Esophagus squamous epithelium (tissue), 4 donors: Measurements from ENCODE around the gene SAMD11.

ENCODE experiments used
- POLR2A ChIP-seq, 4 donors: fragments of 450-650 bp; IDR thresholded peaks; one replicate each; pipeline ENCODE4 v1.6.1; 2017; ENCODE audit warnings: antibody characterized with exemption in 4 of 4, mild to moderate bottlenecking in 4 of 4, moderate library complexity in 3 of 4
- TF ChIP-seq, protein P1 (sequence below), 6 experiments: fragments of 450-650 bp in 4 of 6; fragments of 200-600 bp in 2 of 6; sonication (generic) in 2 of 6; IDR thresholded peaks; one replicate each; pipeline ENCODE4 v1.5.1; 2016 to 2019; ENCODE audit warnings: antibody characterized with exemption in 6 of 6, mild to moderate bottlenecking in 4 of 6, moderate library complexity in 4 of 6

DNA sequence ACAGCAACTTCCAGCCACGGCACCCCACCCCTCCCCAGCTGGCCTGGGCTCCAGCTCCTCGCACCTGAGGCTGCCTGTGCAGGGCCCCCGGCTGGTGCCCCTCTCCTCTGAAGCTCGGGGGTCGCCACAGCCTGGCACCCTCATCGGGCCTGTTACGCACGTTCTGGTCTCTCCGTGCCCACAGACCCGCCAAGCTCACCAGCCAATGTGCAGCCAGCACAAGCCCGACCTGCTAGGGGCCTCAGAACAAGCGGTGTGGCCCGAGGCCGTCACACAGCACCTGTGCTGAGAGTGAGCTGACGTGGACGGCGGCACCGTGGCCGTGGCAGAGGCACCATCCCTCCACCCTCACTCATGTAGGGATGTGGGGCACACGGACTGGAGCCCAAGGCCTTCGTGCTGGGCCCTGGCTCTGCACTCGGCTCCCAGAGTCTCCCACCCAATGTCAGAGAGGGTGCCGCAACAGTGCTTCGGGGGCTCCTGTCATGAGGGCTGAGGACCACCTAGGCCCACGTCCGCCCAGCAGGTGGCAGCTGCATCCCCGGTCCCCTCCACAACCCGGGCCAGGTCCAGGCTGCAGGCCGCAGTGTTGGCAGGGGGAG, 4.4 kb upstream of the SAMD11 start:
- TF ChIP-seq, protein P1, sequence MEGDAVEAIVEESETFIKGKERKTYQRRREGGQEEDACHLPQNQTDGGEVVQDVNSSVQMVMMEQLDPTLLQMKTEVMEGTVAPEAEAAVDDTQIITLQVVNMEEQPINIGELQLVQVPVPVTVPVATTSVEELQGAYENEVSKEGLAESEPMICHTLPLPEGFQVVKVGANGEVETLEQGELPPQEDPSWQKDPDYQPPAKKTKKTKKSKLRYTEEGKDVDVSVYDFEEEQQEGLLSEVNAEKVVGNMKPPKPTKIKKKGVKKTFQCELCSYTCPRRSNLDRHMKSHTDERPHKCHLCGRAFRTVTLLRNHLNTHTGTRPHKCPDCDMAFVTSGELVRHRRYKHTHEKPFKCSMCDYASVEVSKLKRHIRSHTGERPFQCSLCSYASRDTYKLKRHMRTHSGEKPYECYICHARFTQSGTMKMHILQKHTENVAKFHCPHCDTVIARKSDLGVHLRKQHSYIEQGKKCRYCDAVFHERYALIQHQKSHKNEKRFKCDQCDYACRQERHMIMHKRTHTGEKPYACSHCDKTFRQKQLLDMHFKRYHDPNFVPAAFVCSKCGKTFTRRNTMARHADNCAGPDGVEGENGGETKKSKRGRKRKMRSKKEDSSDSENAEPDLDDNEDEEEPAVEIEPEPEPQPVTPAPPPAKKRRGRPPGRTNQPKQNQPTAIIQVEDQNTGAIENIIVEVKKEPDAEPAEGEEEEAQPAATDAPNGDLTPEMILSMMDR (IDR thresholded peaks at IDR 0.05): no peak
- no peak for TF ChIP-seq POLR2A (IDR thresholded peaks at IDR 0.05)
